Measurements from ENCODE around the gene WFIKKN1.

DNA sequence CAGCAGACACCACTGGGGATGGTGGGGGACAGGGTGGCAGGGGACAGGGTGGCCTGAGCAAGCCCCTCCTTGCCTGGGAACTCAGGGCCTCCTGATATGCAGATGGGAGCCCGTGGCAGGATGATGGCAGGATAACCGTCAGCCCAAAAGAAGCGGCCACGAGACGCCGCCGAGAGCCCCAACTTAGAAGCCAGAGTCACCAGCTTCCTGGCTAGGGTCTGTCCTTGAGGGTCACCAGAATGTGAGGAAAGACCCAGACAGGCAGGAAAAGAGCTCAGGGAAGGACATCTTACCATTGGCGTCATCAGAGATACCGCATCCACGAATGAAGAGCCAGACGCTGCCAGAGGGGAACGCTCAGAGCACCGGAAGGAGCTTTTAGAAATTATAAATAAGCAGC is 21.5 kb upstream of the WFIKKN1 start:
- TF ChIP-seq, protein P1, sequence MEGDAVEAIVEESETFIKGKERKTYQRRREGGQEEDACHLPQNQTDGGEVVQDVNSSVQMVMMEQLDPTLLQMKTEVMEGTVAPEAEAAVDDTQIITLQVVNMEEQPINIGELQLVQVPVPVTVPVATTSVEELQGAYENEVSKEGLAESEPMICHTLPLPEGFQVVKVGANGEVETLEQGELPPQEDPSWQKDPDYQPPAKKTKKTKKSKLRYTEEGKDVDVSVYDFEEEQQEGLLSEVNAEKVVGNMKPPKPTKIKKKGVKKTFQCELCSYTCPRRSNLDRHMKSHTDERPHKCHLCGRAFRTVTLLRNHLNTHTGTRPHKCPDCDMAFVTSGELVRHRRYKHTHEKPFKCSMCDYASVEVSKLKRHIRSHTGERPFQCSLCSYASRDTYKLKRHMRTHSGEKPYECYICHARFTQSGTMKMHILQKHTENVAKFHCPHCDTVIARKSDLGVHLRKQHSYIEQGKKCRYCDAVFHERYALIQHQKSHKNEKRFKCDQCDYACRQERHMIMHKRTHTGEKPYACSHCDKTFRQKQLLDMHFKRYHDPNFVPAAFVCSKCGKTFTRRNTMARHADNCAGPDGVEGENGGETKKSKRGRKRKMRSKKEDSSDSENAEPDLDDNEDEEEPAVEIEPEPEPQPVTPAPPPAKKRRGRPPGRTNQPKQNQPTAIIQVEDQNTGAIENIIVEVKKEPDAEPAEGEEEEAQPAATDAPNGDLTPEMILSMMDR (IDR thresholded peaks at IDR 0.05; ENCODE audit: poor library complexity) = no peak
- no peak for TF ChIP-seq EZH2 (IDR thresholded peaks at IDR 0.05; ENCODE audit: borderline replicate concordance)
